HG02678 (cell line): Measurements from ENCODE around the gene BICRAL.
"Not testable (repeated sequence)": the region's sequence is repeated elsewhere in the genome, so short reads cannot be mapped to it uniquely, and the experiment has no call there.

Experiments used
- ATAC-seq: cut with Tn5 transposase; IDR thresholded peaks from one replicate; pipeline ENCODE4 v1.9.1; 2021; ENCODE audit warnings: mild to moderate bottlenecking, moderate library complexity; ENCODE audit not compliant: unreplicated experiment

Gene BICRAL

DNA sequence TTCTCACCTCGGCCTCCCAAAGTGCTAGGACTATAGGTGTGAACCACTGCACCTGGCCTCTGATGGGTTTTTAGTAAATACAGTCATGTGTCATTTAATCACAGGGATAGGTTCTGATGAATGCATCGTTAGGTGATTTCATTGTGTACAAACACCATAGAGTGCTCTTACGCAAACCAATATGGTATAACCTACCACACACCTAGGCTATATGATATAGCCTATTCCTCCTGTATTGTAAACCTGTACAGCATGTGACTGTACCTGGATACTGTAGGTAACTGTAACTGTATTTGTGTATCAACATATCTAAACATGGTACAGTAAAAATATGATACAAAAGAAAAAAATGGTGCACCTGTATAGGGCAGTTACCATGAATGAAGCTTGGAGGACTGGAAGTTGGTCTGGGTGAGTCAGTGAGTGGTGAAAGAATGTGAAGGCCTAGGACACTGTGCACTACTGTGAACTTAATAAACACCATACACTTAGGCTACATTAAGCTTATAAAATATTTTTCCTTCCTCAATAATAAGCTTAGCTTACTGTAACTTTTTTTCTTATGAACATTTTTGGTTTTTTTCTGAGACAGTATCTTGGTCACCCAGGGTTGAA is 10.0 kb downstream of the BICRAL start:
- no peak for ATAC-seq

GRCh38 chr6:42795651-42796050 is 13.8 kb downstream of the BICRAL start:
- no peak for ATAC-seq

DNA sequence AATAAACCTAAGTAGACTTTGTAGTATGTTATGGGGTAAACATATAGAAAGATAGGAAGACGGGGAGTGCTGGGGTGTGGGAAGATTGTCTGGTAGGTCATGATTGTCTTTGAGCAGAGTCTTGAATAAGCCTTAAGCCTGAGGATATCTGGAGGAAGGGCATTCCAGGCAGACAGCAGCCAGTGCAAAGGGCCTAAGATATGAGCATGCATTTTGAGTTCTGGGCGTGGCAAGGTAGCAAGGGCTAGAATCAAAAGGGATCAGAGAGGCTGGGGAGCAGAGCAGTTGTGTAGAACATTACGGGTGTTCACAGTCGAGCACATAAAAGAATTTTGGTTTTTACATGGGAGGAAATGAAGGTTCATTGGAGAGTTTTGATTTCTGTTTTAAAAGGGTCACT is 14.3 kb downstream of the BICRAL start:
- ATAC-seq, result no peak

- ATAC-seq, result not testable (repeated sequence)
Observed at GRCh38 chr6:42797696-42798095, 15.8 kb downstream of the BICRAL start.

DNA sequence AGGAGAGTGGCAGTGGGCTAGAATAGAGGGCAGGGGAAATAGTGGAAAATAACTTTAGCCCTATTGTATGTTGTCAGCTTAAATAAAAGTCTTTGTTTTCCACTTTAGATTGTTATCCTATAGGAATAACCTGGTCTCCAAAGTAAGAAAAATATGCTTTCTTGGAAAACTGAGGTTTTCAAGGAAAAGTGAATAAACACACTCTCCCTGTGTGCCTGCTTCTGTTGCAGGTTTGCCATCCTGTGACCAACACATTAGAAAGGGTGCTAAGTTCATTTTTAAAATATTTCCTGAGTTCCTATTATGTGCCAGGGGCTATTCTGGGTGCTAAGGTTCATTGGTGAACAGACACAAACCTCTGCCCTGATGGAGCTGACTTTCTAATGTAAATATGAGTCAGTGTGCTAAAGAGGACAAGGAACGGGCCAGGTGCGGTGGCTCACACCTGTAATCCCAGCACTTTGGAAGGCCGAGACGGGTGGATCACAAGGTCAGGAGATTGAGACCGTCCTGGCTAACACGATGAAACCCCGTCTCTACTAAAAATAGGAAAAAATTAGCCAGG is 23.5 kb downstream of the BICRAL start:
- ATAC-seq, result no peak

DNA sequence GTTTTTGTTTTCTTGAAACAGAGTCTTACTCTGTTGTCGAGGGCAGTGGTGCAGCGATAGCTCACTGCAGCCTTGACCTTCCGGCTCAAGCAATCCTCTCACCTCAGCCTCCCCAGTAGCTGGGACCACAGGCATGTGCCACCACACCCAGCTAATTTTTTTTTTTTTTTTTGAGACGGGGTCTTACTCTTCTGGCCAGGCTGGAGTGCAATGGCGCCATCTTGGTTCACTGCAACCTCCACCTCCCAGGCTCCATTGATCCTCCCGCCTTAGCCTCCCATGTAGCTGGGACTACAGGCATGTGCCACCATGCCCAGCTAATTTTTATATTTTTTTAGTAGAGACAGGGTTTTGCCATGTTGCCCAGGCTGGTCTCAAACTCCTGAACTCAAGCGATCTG is 24.5 kb downstream of the BICRAL start:
- ATAC-seq, result not testable (repeated sequence)

DNA sequence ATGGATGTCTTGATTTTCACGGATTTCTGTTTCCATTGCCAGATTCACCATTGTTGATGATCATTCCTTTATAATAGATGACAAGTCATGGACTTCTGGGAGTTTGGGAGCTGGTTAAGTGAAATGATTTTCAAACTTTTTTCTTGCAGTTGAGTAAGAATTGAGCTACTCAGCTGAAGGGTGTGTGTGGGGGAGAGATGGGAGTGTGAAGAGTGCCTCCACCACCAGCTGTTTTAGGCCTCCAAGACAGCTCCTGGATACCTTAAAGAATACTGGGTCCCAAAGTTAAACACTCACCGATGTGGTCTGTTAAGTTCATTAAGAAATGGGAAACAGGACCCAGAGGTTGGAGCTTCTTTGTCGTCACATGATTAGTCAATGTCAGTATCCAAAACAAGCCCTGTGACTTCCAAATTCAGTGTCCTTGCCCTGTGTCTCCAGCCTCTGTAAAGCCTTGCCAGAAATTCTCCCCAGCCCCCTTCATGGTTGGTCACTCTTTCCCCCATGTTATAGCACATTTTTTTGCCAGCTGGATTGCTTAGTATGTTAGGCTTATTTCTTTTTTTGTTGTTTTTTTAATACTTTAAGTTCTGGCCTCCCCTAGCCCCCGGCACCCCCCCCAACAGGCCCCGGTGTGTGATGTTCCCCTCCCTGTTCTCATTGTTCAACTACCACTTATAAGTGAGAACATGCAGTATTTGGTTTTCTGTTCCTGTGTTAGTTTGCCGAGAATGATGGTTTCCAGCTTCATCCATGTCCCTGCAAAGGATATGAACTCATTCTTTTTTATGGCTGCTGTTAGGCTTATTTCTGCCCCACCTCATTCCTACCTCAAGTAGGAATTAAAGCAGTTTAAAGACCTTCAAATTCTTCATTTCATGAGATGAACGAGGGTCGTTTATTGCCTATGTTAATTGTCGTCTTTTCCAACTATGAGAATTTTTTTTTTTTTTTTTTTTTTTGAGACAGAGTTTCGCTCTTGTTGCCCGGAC is 26.9 kb downstream of the BICRAL start:
- ATAC-seq, result no peak

- no peak for ATAC-seq
Observed at GRCh38 chr6:42813074-42813645, 31.3 kb downstream of the BICRAL start.

DNA sequence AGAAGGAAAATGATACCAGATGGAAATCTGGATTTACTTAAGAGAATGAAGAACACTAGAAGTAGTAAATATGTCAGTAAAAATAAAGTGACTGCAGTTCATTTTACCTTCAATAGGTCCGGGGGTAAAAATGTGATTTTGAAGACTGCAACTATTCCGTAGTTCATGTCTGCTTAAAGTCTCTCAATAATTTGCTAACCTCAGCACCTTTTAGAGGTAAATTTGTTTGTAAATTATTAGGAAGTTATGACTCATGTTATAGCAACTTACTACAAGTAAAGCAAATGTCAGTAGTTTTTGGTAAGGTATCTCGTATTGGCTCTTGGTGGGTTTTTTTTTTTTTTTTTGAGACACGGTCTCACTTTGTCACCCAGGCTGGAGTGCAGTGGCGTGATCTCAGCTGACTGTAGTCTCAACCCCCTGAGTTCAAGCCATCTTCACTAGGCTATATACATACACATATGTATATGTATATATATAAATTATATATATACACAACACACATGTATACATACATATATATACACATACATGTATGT is 32.1 kb downstream of the BICRAL start:
- ATAC-seq, result no peak

GRCh38 chr6:42815726-42816125 is 33.9 kb downstream of the BICRAL start:
- not testable (repeated sequence) for ATAC-seq

GRCh38 chr6:42817907-42818306 is 36.1 kb downstream of the BICRAL start:
- no peak for ATAC-seq

DNA sequence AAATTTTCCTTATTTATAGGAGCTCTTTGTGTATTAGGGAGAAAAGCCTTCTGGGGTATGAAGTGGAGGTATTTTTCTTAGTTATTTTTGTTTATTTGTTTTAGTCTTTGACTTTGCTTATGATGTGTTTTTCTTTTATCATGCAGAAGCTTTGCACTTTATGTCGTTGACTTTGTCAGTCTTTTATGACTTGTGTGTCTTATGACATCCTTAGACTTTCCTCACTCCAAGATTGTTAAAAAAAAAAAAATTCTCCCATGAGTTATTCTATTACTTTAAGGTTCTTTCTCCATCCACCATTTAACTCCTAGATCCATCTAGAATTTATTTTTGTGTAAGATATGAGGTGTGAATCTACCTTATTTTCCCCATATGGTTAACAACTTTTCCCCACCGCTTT is 36.6 kb downstream of the BICRAL start:
- no peak for ATAC-seq

DNA sequence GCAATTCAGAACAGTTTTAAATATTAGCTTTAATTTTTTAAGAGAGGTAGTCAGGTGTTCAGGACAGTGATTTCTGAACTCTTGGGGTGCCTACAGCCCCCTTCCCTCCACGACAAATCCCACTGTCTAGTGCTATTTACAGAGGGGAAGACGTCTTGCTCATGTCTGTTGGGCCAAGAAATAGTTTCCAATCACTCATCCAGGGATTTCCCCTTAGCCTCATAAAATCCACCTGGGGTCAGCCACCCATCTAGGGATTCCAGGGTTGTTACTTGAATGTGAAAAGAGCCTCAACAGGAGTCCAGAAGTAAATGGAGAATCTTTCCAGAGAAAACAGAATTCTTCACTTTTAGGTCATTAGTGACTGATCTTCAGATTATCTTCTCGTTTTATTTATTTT is 37.0 kb downstream of the BICRAL start:
- ATAC-seq, result no peak

DNA sequence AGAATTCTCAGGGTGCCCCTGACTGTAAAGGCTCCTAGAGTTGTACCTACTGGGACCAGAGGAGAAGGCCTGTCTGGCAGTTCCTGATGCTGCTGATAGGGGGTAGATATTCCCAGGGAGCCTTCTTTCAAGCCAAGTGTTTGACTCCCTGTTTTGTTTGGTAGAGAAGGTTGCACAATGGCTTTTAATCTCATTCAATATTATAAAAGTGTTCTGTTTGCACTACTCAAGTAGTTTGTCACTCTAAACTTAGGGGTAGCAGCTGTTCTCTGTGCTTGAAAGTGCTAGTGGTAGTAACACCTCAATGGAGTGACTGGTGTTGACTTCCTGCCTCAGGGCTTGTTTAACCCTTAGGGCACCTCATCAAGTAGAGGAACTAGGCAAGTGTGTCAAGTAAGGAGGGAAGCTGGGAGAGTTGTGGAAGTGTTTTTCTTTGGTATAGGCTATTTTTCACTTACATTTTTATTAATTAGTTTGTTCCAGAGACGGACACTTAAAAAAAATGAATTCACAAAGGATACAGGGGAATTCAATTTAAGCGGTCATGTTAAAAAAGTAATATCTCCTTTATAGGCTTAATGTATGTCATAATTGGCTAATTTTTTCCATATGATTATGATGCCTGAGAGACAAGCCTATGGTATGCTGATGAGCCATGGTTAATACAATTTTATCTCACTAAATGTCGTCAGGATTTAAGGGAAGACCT is 38.1 kb downstream of the BICRAL start:
- ATAC-seq, result no peak

GRCh38 chr6:42820512-42821340 is 38.9 kb downstream of the BICRAL start:
- no peak for ATAC-seq

DNA sequence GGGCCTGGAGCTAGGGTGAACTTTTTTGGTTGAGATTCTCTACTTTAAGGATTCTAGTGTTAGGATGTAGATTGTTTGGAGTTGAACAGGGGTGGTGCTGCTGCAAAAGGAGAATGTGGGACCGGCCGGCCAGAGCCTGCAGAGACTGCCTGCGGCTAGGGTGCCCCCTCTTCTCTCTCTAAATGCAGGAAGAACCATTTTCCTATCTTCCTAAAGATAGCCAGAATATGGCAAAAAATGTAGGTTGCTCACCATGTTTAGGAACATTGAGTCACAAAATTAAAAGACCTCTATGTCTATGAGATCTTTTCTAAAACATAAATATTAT is 39.5 kb downstream of the BICRAL start:
- ATAC-seq, result no peak

DNA sequence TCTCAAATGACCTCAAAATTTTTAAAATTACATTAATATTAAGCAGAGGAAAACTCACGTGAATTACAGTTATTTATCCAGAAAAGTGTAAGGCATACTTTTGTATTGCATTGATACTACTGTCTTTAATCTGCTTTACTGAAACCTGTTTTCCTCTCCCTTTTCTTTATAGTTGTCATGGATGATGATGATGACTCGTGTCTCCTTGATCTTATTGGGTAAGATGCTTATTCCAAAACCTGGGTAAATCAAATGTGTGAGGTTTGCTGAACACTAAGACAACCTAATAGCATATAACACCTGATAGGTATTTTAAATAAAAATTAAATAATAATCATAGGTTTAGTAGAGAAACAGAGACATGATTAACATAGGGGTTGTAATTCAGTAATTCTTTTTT is 40.0 kb downstream of the BICRAL start:
- ATAC-seq, result no peak

GRCh38 chr6:42829561-42830092 is 47.8 kb downstream of the BICRAL start:
- no peak for ATAC-seq

- no peak for ATAC-seq
Observed at GRCh38 chr6:42831237-42831636, 49.4 kb downstream of the BICRAL start.

GRCh38 chr6:42834056-42834455 is 52.2 kb downstream of the BICRAL start:
- no peak for ATAC-seq
